Measurements from ENCODE around the gene GALNTL6.

DNA sequence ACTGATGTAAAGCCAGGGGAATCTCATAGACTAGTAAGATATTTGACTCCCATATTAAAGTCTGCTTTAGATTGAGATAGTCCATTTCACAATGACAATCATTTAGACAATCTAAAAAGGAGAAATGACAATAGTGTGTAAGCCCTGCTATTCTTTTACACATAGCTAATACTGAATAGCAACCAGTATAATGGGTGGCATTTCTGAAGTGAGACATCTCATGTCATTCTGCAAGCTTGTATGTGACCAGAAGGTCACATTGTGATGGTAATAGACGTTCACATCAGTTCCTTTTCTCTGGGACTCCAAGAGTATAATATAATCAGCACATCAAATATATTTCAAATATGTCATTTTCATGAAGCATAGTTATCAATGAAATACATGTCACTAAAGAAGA is 440.2 kb downstream of the GALNTL6 start:
- TF ChIP-seq SP1 (IDR thresholded peaks at IDR 0.05) = no peak
- TF ChIP-seq FOXM1 (IDR thresholded peaks at IDR 0.05; ENCODE audit: borderline replicate concordance) = no peak
